Measurements from ENCODE around the gene MPZL3. TPM values are rescaled to one million over a fixed set of nuclear protein-coding genes. Genes with fewer than 3 reads are reported as not detected.

MPZL3 gene
- total RNA-seq, 1 donor from 2014 or later: 7.4 TPM

- H3K4me3 ChIP-seq (ENCODE audit: low read depth, low read length): no peak overlapping the region
- no peak for DNase-seq (ENCODE audit: low read depth)
- TF ChIP-seq CTCF (conservative IDR thresholded peaks at IDR 0.05; ENCODE audit: low read depth, low read length): no peak
These were observed 50.2 kb downstream of the MPZL3 start for GRCh38 chr11:118201966-118202365.

- TF ChIP-seq CTCF (conservative IDR thresholded peaks at IDR 0.05; ENCODE audit: low read depth, low read length): no peak
- no peak for DNase-seq (ENCODE audit: low read depth)
These were observed 51.1 kb downstream of the MPZL3 start for GRCh38 chr11:118200901-118201680.

GRCh38 chr11:118200497-118200896, 51.7 kb downstream of the MPZL3 start:
- H3K4me3 ChIP-seq (ENCODE audit: low read depth, low read length): no peak overlapping the region
- TF ChIP-seq CTCF (conservative IDR thresholded peaks at IDR 0.05; ENCODE audit: low read depth, low read length): no peak
- no peak for DNase-seq (ENCODE audit: low read depth)

More at GRCh38 chr11:118200901-118201680, 51.1 kb downstream of the MPZL3 start:
- H3K4me3 ChIP-seq (ENCODE audit: low read depth, low read length): no peak overlapping the region

GRCh38 chr11:118199135-118199534, 53.0 kb downstream of the MPZL3 start:
- TF ChIP-seq CTCF (conservative IDR thresholded peaks at IDR 0.05; ENCODE audit: low read depth, low read length): no peak
- no peak overlapping the region for H3K4me3 ChIP-seq (ENCODE audit: low read depth, low read length)
- DNase-seq (ENCODE audit: low read depth): no peak

GRCh38 chr11:118198370-118198769, 53.8 kb downstream of the MPZL3 start:
- H3K4me3 ChIP-seq (ENCODE audit: low read depth, low read length): no peak overlapping the region
- no peak for DNase-seq (ENCODE audit: low read depth)
- peak; percentile 93 for TF ChIP-seq CTCF (conservative IDR thresholded peaks at IDR 0.05; ENCODE audit: low read depth, low read length)

- H3K4me3 ChIP-seq (ENCODE audit: low read depth, low read length): no peak overlapping the region
- no peak for TF ChIP-seq CTCF (conservative IDR thresholded peaks at IDR 0.05; ENCODE audit: low read depth, low read length)
- peak; percentile 88 for DNase-seq (ENCODE audit: low read depth)
These were observed 57.1 kb downstream of the MPZL3 start for GRCh38 chr11:118194835-118195627.
